Suppressor macrophage treated with lipopolysaccharide for 1 hour (primary cell): ENCODE data around the gene TIMM29.
A peak's percentile ranks its signal among the peaks of the same experiment; 100 is the strongest.
"Not testable (repeated sequence)": the region's sequence is repeated elsewhere in the genome, so short reads cannot be mapped to it uniquely, and the experiment has no call there.

Source experiments
- DNase-seq, 3 donors: peaks; one replicate each; pipeline ENCODE4 v3.0.0-alpha.2; 2020 to 2022

Gene TIMM29

DNA sequence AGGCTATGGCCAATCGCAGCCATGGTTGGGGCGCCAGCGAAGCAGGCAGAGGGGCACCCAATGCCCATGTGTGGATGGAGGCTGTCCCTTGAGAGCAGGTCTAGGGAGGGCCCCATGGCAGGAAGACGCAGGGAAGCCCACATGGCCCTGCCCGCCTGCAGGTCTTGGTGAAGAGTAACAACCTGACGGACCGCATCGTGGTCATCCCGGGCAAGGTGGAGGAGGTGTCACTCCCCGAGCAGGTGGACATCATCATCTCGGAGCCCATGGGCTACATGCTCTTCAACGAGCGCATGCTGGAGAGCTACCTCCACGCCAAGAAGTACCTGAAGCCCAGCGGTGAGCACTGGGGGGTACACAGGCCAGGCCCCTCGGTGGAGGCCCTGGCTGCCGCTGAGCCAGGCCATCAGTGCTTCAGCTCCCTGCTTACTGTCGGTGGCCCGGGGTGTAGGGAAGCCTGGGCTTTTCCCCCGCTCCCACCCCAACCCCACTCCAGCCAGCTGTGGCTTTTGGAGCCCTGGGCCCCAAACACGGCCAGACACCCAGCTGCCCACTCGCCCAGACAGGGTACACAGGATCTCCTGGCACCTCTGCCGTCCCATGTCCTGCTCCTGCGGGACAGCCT, 14.8 kb upstream of the TIMM29 start:
- DNase-seq, result no peak

DNA sequence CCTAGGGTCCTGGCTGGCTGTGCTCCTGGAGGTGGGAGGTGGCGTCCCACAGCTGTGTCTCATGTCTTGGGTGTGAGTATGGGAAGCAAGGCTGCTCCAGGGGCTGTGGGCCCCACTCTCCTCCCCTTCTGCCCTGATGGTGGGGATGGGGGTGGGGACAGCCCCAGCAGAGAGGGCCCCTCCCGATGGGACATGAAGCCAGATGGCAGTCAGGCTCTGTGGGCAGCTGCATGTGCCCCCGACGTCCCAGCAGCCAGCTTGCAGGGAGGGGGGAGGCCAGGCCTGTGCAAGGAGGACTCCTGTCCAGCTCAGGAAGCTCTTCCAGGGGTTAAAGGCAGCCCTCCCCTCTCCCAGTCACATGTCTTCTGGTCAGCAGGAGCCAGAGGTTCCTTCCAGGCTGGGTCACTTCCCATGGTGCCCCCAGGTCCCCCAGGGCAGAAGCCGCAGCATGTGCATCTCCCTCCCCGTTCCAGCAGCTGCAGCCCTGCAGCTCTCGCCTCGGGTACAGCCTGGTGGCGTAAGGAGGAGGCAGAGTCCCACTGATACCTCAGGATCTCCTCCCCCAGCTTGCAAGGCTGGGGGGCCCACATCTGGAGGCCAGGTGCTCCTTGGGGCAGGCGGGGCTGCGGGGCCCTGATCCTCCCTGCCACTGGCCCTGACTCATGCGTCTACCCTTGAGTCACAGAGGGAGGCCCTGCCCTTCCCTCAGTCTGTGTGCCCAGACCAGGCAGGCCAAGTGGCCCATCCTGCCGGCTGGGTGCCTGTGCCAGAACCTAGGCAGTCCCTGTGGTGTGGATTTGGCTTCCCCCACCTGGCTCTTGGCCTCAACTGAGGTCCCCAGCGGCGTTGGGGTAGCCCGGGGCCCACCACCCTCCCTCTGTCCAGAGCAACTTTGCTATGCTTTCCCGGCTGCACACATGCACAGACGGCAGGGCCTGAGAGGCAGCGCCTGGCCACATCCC, 13.2 kb upstream of the TIMM29 start:
- no peak for DNase-seq

GRCh38 chr19:10916602-10917001, 12.0 kb upstream of the TIMM29 start:
- no peak for DNase-seq

GRCh38 chr19:10918359-10918758, 10.3 kb upstream of the TIMM29 start:
- no peak for DNase-seq

- no peak for DNase-seq
Observed at GRCh38 chr19:10919352-10920287, 9.0 kb upstream of the TIMM29 start.

- DNase-seq, result no peak
Observed at GRCh38 chr19:10920288-10920655, 8.3 kb upstream of the TIMM29 start.

GRCh38 chr19:10920781-10921180, 7.8 kb upstream of the TIMM29 start:
- no peak for DNase-seq

DNA sequence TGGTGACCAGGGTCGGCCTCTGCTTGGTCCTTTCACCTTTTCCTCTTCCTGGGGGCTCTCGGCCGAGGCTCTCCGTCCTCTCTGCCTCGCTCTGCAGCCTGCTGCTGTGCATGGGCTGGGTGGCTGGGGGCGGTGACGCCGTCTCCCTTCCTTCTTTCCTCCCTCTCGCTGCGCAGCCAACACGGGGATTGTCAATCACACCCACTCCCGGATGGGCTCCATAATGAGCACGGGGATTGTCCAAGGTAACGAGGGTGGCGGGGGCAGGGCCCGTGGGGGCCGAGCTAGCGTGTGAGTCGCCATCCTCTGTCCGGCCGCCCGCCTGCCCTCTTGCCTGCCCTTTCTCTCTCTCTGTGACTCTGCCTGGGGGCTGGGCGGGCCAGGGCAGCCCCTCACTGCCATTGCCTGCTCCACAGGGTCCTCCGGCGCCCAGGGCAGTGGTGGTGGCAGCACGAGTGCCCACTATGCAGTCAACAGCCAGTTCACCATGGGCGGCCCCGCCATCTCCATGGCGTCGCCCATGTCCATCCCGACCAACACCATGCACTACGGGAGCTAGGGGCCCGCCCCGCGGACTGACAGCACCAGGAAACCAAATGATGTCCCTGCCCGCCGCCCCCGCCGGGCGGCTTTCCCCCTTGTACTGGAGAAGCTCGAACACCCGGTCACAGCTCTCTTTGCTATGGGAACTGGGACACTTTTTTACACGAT, 7.3 kb upstream of the TIMM29 start:
- no peak for DNase-seq

DNA sequence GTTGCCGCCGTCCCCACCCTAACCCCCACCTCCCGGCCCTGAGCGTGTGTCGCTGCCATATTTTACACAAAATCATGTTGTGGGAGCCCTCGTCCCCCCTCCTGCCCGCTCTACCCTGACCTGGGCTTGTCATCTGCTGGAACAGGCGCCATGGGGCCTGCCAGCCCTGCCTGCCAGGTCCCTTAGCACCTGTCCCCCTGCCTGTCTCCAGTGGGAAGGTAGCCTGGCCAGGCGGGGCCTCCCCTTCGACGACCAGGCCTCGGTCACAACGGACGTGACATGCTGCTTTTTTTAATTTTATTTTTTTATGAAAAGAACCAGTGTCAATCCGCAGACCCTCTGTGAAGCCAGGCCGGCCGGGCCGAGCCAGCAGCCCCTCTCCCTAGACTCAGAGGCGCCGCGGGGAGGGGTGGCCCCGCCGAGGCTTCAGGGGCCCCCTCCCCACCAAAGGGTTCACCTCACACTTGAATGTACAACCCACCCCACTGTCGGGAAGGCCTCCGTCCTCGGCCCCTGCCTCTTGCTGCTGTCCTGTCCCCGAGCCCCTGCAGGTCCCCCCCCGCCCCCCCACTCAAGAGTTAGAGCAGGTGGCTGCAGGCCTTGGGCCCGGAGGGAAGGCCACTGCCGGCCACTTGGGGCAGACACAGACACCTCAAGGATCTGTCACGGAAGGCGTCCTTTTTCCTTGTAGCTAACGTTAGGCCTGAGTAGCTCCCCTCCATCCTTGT, 6.5 kb upstream of the TIMM29 start:
- DNase-seq, result no peak

DNA sequence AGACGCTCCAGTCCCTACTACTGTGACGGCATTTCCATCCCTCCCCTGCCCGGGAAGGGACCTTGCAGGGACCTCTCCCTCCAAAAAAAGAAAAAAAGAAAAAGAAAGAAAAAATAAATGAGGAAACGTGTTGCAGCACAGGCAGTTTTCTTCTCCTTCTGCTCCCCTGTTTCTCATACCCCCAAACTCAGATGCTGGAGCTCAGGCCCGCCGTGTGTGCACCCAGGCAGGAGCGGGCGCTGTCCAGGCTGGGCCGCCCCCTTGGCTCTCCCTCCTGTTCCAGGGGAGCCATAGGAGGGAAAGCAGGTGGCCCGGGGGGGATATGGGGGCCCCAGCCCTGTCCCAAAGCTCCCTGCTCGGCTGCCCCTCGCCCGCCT, 6.0 kb upstream of the TIMM29 start:
- DNase-seq, result no peak

DNA sequence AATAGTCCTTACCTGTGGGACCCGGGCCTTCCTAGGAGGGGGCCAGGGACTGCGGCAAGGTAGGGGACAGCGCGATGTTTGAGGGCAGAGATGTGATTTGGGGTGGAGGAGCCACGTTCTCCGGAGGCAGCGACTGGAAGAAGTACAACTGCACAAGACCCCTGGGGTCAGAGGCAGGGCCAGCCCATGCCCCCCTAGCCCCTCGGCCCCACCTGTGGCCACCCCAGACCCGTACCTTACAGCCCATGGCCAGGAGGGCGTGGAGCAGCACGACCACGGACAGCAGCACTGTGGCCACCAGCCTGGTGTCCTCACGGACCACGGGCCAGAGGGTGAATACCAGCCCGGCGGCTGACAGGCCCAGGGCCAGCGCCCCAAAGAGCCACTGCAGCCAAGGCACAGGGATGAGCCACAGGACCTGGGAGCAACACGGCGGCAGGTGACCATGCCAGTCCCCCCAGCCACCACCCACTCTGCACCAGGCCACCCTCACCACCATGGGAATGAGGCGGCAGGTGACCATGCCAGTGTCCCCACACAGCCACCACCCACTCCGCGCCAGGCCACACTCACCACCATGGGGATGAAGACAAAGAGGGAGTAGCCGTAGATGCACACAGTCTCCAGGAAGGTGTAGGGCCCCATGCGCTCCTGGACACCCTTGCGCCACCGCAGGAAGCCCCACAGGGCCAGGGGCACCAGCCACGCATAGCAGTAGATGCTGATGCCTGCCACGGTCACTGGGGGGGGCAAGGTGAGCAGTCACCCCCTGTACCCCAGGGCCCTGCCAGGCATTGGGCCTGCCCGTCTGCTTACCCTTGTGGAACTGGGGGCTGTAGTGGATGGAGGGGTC, 5.1 kb upstream of the TIMM29 start:
- no peak for DNase-seq

- no peak for DNase-seq
Observed at GRCh38 chr19:10924597-10924996, 4.0 kb upstream of the TIMM29 start.

DNA sequence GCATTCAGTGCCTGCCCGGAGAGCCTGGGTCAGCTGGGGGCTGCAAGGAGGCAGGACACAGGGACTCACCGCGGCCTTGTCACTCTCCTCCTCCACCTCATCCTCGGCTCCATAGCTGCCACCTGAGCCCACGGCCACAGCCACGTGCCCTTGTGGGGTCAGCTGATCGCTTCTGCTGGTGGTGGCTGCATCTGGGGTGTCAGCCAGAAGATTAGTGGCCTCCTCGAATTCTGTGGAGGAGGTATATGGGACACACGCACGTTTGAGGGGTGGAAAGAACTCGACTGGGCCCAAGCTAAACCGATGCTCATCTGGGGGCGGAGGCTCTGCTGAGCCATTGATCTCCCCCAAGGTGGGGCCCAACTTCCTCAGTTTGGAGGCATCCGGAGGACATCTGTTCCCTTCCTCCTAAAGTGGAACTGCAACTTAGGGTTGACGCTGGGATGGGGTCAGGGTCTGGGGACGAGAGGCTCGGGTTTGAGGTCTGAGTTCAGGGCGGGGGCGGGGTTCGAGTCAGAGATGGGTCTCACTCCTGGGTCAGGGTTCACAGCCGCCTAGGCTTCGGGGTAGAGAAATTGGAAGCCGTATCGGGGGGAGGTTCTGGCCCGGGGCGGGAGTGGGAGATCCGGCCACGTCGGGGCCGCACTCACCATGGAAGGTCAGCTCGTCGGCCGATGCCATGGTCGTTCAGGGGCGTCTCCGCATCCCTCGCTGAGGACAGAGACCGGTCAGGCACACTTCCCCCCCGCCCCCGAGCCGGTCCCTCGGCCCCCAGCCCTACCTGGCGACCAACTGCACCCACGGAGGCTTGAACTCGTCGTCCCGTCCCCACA, 665 bp upstream of the TIMM29 start:
- peak; percentile 24 to 42 (median 28) for DNase-seq

DNA sequence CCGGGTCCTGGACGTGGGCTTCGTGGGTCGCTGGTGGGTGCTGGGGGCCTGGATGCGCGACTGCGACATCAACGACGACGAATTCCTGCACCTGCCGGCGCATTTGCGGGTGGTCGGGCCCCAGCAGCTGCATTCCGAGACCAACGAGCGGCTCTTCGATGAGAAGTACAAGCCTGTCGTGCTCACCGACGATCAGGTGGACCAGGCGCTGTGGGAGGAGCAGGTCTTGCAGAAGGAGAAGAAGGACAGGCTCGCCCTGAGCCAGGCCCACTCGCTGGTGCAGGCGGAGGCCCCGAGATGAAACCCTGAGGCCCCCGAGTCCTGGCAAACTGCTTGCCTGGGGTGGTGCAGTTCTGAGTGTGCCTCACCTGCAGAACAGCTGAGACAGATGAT, 787 bp downstream of the TIMM29 start:
- DNase-seq, result no peak

- no peak for DNase-seq
Observed at GRCh38 chr19:10935371-10936059, 6.9 kb downstream of the TIMM29 start.

GRCh38 chr19:10936661-10937084, 8.1 kb downstream of the TIMM29 start:
- DNase-seq, result peak; percentile 81 to 85 (median 82)

- DNase-seq, result not testable (repeated sequence)
Observed at GRCh38 chr19:10941649-10942048, 13.0 kb downstream of the TIMM29 start.

DNA sequence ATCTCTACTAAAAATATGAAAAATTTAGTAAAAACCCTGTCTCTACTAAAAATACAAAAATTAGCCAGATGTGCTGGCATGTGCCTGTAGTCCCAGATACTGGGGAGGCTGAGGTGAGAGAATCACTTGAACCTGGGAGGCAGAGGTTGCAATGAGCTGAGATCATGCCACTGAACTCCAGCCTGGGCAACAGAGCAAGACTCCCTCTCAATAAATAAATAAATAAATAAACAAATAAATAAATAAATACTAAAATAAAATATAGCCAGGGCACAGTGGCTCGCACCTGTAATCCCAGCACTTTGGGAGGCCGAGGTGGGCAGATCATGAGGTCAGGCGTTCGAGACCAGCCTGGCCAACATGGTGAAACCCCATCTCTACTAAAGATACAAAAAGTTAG, 14.8 kb downstream of the TIMM29 start:
- not testable (repeated sequence) for DNase-seq

DNA sequence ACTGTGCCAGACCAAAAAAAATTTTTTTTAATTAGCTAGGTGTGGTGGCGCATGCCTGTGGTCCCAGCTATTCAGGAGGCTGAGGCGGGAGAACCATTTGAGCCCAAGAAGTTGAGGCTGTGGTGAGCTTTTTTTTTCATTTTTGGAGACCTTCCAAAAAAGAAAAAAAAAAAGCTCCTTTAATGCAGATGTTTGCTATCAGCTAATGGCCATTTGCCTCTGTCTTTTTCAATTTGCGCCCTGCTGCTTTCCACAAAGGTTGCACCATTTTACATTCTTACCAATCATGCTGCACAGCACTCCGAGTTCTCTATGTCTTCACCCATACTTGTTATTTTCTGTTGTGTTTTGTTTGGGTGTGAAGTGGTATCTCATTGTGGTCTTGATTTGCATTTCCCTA, 16.7 kb downstream of the TIMM29 start:
- DNase-seq, result no peak
